B cell (primary cell): Measurements from ENCODE around the gene ATAD5. TPM values are rescaled to one million over a fixed set of nuclear protein-coding genes. Genes with fewer than 3 reads are reported as not detected.
A peak's percentile ranks its signal among the peaks of the same experiment; 100 is the strongest.
"Not testable (repeated sequence)": the region's sequence is repeated elsewhere in the genome, so short reads cannot be mapped to it uniquely, and the experiment has no call there.

Experiments used
- ATAC-seq: fragments of 200-7000 bp; cut with Tn5 transposase; one replicate; pipeline ENCODE4 v1.10.0; 2021; ENCODE audit warnings: low read depth, mild to moderate bottlenecking, moderate number of reproducible peaks, moderate library complexity
- CTCF ChIA-PET: fragments of 350-600 bp; sonication (Branson Sonifier 250); formaldehyde crosslinking; loops from one replicate; lab custom pipeline; 2021; ENCODE audit warnings: antibody characterized with exemption, inconsistent platforms; lab: Charles Lee
- POLR2A ChIA-PET: fragments of 350-600 bp; sonication (Branson Sonifier 250); formaldehyde crosslinking; loops from one replicate; lab custom pipeline; 2021; ENCODE audit warnings: antibody characterized with exemption; lab: Charles Lee
- DNase-seq: peaks from one replicate; pipeline ENCODE4 v3.0.0; 2013
- H2AFZ ChIP-seq: 2 replicates; pipeline ENCODE4 v1.6.1; 2012; ENCODE audit warnings: mild to moderate bottlenecking, low read depth, low read length; ENCODE audit not compliant: insufficient read depth, poor library complexity, severe bottlenecking
- H3K27ac ChIP-seq, 2 donors: 1 replicate in 1 of 2; 2 replicates in 1 of 2; pipeline ENCODE4 v1.5.1; 2012 to 2013; ENCODE audit warnings: low read length in 2 of 2, mild to moderate bottlenecking in 2 of 2, moderate library complexity in 1 of 2
- H3K27me3 ChIP-seq, 4 experiments: fragments of 200-600 bp in 1 of 4; sonication (generic) in 1 of 4; replicated peaks in 1 of 4; 1 replicate in 2 of 4; 2 replicates in 2 of 4; pipeline versions ENCODE4 v1.6.1 to v1.7.0; 2013 to 2016; ENCODE audit warnings: low read length in 3 of 4, mild to moderate bottlenecking in 2 of 4, mixed read lengths in 1 of 4, moderate library complexity in 1 of 4; ENCODE audit not compliant: insufficient read depth in 4 of 4, control insufficient read depth in 3 of 4; ENCODE audit errors: control extremely low read depth in 1 of 4
- H3K36me3 ChIP-seq, 2 experiments: replicated peaks in 1 of 2; 1 replicate in 1 of 2; 2 replicates in 1 of 2; pipeline versions ENCODE4 v1.6.1 to v1.7.1; 2013; ENCODE audit warnings: low read length in 1 of 2; ENCODE audit not compliant: insufficient read depth in 2 of 2, control insufficient read depth in 1 of 2; ENCODE audit errors: control extremely low read depth in 1 of 2, extremely low read depth in 1 of 2
- H3K4me1 ChIP-seq, 2 donors: fragments of 200-600 bp in 1 of 2; sonication (generic) in 1 of 2; 1 replicate in 1 of 2; 2 replicates in 1 of 2; pipeline versions ENCODE4 v1.5.1 to v1.6.1; 2013 to 2017; ENCODE audit warnings: low read length in 2 of 2; ENCODE audit not compliant: control insufficient read depth in 2 of 2, insufficient read depth in 2 of 2
- H3K4me2 ChIP-seq: replicated peaks from 2 replicates; pipeline ENCODE3; 2012; ENCODE audit warnings: mild to moderate bottlenecking, low read depth, low read length; ENCODE audit not compliant: poor library complexity, severe bottlenecking
- H3K4me3 ChIP-seq, 5 experiments: fragments of 200-600 bp in 1 of 5; sonication (generic) in 1 of 5; 1 replicate in 3 of 5; 2 replicates in 2 of 5; pipeline versions ENCODE4 v1.5.1 to v1.7.0; 2011 to 2016; ENCODE audit warnings: low read length in 4 of 5, mild to moderate bottlenecking in 4 of 5, low read depth in 2 of 5, control low read depth in 1 of 5, moderate library complexity in 1 of 5; ENCODE audit not compliant: insufficient read depth in 1 of 5; ENCODE audit errors: control extremely low read depth in 1 of 5, extremely low read depth in 1 of 5
- H3K79me2 ChIP-seq: fragments of 200-600 bp; sonication (generic); one replicate; pipeline ENCODE4 v1.6.0; 2016; ENCODE audit warnings: low read length; ENCODE audit not compliant: control insufficient read depth, insufficient read depth
- H3K9ac ChIP-seq: fragments of 200-600 bp; sonication (generic); 2 replicates; pipeline ENCODE4 v1.6.1; 2017; ENCODE audit warnings: mild to moderate bottlenecking, low read length, moderate library complexity
- H3K9me3 ChIP-seq, 3 donors: one replicate each; pipeline versions ENCODE4 v1.6.1 to v1.7.1; 2013; ENCODE audit warnings: low read length in 2 of 3; ENCODE audit not compliant: control insufficient read depth in 2 of 3, insufficient read depth in 1 of 3; ENCODE audit errors: control extremely low read depth in 1 of 3
- H4K20me1 ChIP-seq: 2 replicates; pipeline ENCODE4 v1.6.0; 2012; ENCODE audit warnings: mild to moderate bottlenecking, low read length; ENCODE audit not compliant: insufficient read depth, control insufficient read depth, poor library complexity, severe bottlenecking
- H3K27ac Mint-ChIP-seq: one replicate; pipeline ENCODE4 v1.8.0; 2021; ENCODE audit warnings: mixed read lengths
- H3K27me3 Mint-ChIP-seq: one replicate; pipeline ENCODE4 v1.8.0; 2021; ENCODE audit warnings: mixed read lengths
- H3K4me1 Mint-ChIP-seq: one replicate; pipeline ENCODE4 v1.8.0; 2021; ENCODE audit warnings: mixed read lengths
- H3K4me3 Mint-ChIP-seq: one replicate; pipeline ENCODE4 v1.8.0; 2021; ENCODE audit warnings: mixed read lengths
- H3K9me3 Mint-ChIP-seq: one replicate; pipeline ENCODE4 v1.8.0; 2022; ENCODE audit warnings: mixed read lengths; ENCODE audit not compliant: insufficient read depth
- EZH2 ChIP-seq: IDR thresholded peaks from 2 replicates; pipeline ENCODE4 v1.6.1; 2012; ENCODE audit warnings: borderline replicate concordance, low read depth, mild to moderate bottlenecking, moderate library complexity, low read length; ENCODE audit not compliant: insufficient read depth, poor library complexity, severe bottlenecking
- WGBS: methylation state at CpG from one replicate; pipeline ENCODE4 v1.1.5; 2013; ENCODE audit warnings: missing lambda C conversion rate; ENCODE audit not compliant: insufficient coverage; 5-methylcytosine and 5-hydroxymethylcytosine counted together
- intact Hi-C: fragments of 100-400 bp; cut with micrococcal nuclease; formaldehyde crosslinking; loops from one replicate; pipeline ENCODE4 v1.10.0; 2022
- polyA plus RNA-seq: library from polyadenylated mRNA; depleted of rRNA; stranded (reverse); fragments of >200 nt; gene quantifications from 2 replicates; pipeline ENCODE4 v1.2.3, GENCODE V29; 2012
- total RNA-seq, 2 donors: library from RNA; stranded (reverse); fragments of 120-200 nt in 1 of 2; gene quantifications; 1 replicate in 1 of 2; 2 replicates in 1 of 2; pipeline versions ENCODE4 v1.2.3 to v1.2.4, GENCODE V29; 2013 to 2022
- TF ChIP-seq, protein P1 (sequence below): fragments of 200-600 bp; IDR thresholded peaks from one replicate; pipeline ENCODE4 v1.8.0; 2022; ENCODE audit warnings: antibody characterized with exemption, mild to moderate bottlenecking

The ATAD5 gene
- total and polyA plus RNA-seq, 2 donors (not counting 1 experiment from before 2014, with no cell fraction given) = 1.2 to 7.3 TPM

DNA sequence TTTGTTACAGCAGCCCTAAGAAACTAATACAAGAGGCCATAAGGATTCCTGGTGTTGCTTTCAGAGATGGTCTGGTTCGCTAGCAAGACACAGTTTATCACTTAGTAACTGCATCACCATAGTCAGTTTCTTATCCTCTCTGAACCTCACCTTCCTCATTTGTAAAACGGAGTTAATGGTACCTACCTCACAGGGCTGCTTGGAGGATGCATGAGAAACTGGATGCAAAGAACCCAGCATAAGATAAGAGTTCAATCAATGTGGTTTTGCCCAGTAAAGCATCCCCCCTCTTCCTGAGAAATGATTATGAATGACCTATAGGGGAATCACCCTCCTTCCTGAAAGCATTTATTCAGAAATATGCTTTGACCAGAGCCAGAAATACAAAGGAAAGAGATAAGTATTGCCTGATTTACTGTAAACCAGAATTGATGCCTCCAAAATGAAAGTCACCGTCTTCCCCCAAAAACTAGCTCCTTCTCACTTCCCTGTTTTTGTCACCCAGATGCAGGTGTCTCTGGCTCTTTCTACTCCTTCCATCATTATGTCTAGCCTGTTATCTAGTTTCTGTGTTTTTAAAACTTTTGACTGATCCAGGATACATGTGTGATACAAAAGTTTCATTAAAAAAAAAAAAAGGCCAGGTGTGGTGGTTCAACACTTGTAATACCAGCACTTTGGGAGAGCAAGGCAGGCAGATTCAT, 77.1 kb downstream of the ATAD5 start:
- POLR2A ChIA-PET = no interaction called here
- Histone ChIP-seq H3K4me2 (peak overlapping the region; percentile 12), H3K9ac (no peak overlapping the region), H4K20me1 (no peaks in the 10 kb centered on the region), H3K79me2 (peaks cover 32% of the 10 kb centered on the region), H2AFZ (no peak overlapping the region), H3K9me3 (no peaks in the 10 kb centered on the region), H3K4me1 (peaks cover 21 to 33% of the 10 kb centered on the region in 2 donors), H3K27me3 (no peaks in the 10 kb centered on the region), H3K4me3 (no peak overlapping the region), H3K27ac (no peak overlapping the region), H3K36me3 (peaks cover 0 to 3% of the 10 kb centered on the region in 2 experiments)
- peaks cover 28% of the 10 kb centered on the region for H3K4me1 Mint-ChIP-seq
- H3K27ac Mint-ChIP-seq = peak overlapping the region; percentile 32
- TF ChIP-seq EZH2 = no peak
- TF ChIP-seq, protein P1, sequence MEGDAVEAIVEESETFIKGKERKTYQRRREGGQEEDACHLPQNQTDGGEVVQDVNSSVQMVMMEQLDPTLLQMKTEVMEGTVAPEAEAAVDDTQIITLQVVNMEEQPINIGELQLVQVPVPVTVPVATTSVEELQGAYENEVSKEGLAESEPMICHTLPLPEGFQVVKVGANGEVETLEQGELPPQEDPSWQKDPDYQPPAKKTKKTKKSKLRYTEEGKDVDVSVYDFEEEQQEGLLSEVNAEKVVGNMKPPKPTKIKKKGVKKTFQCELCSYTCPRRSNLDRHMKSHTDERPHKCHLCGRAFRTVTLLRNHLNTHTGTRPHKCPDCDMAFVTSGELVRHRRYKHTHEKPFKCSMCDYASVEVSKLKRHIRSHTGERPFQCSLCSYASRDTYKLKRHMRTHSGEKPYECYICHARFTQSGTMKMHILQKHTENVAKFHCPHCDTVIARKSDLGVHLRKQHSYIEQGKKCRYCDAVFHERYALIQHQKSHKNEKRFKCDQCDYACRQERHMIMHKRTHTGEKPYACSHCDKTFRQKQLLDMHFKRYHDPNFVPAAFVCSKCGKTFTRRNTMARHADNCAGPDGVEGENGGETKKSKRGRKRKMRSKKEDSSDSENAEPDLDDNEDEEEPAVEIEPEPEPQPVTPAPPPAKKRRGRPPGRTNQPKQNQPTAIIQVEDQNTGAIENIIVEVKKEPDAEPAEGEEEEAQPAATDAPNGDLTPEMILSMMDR = no peak
- H3K9me3 Mint-ChIP-seq = no peaks in the 10 kb centered on the region
- DNase-seq (no peak), ATAC-seq (no peak)
- CTCF ChIA-PET = no interaction called here
- H3K27me3 Mint-ChIP-seq = no peaks in the 10 kb centered on the region
- 14% methylated on average over 1 of the region's 3 CpGs for WGBS
- peak overlapping the region; percentile 35 for H3K4me3 Mint-ChIP-seq
- intact Hi-C loops = no loop called here

DNA sequence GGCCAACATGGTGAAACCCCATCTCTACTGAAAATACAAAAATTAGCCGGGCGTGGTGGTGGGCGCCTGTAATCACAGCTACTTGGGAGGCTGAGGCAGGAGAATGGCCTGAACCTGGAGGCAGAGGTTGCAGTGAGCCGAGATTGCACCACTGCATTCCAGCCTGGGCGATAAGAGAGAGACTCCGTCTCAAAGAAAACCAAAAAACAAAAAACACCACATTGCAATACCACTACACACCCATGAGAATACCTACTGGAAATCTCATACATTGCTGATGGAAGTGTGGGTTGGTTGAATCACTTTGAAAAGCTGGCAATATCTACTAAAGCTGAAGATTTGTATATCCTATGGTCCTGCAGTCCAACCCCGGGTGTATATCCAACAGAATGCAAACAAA, 78.4 kb downstream of the ATAD5 start:
- H3K4me3 ChIP-seq, intact Hi-C loops, H3K27me3 Mint-ChIP-seq, POLR2A ChIA-PET, H3K36me3 ChIP-seq, H3K27ac Mint-ChIP-seq, H3K4me3 Mint-ChIP-seq, H3K9ac ChIP-seq, H3K4me2 ChIP-seq, H2AFZ ChIP-seq, ATAC-seq, H3K27me3 ChIP-seq, H3K9me3 Mint-ChIP-seq, H3K27ac ChIP-seq, DNase-seq, H3K9me3 ChIP-seq, H4K20me1 ChIP-seq: not testable (repeated sequence)
- 100% methylated on average over 4 of the region's 7 CpGs for WGBS
- peaks cover 21 to 31% of the 10 kb centered on the region in 2 donors for H3K4me1 ChIP-seq
- H3K79me2 ChIP-seq = peaks cover 22% of the 10 kb centered on the region
- peaks cover 25% of the 10 kb centered on the region for H3K4me1 Mint-ChIP-seq
- CTCF ChIA-PET = interaction anchor here (0.6 kb wide), 2 partner anchors 58 to 1170 kb away, joined by 3 to 4 read pairs; no protein-coding TSS in a partner anchor
